ENCODE results near the gene STK38L. TPM values are rescaled to one million over a fixed set of nuclear protein-coding genes. Genes with fewer than 3 reads are reported as not detected.

Gene STK38L
- total RNA-seq, 1 donor from 2014 or later, result 22.2 TPM

DNA sequence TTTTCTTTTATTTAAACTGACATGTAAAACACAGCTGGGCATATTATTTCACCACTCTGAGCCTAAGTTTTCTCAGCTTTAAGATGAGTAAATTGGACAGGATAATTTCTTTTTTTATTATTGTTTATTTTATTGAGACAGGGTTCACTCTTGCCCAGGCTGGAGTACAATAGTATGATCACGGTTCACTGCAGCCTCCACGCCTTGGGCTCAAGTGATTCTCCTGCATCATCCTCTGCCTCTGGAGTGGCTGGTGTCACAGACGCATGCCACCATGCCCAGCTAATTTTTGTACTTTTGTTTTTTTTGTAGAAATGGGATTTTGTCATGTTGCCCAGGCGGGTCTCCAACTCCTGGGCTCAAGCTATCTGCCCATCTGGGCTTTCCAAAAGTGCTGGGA lies 101.3 kb downstream of the STK38L start:
- Histone ChIP-seq H3K36me3 (no peaks in the 10 kb centered on the region), H3K27ac (no peak overlapping the region), H3K4me3 (no peak overlapping the region), H3K4me1 (no peaks in the 10 kb centered on the region), H3K27me3 (ENCODE audit: low read depth) (no peaks in the 10 kb centered on the region), H3K9me3 (no peaks in the 10 kb centered on the region)
- ATAC-seq, result no peak
- intact Hi-C loops (cut with DNase I), result no loop called here
- no peak for DNase-seq
- TF ChIP-seq, protein P1, sequence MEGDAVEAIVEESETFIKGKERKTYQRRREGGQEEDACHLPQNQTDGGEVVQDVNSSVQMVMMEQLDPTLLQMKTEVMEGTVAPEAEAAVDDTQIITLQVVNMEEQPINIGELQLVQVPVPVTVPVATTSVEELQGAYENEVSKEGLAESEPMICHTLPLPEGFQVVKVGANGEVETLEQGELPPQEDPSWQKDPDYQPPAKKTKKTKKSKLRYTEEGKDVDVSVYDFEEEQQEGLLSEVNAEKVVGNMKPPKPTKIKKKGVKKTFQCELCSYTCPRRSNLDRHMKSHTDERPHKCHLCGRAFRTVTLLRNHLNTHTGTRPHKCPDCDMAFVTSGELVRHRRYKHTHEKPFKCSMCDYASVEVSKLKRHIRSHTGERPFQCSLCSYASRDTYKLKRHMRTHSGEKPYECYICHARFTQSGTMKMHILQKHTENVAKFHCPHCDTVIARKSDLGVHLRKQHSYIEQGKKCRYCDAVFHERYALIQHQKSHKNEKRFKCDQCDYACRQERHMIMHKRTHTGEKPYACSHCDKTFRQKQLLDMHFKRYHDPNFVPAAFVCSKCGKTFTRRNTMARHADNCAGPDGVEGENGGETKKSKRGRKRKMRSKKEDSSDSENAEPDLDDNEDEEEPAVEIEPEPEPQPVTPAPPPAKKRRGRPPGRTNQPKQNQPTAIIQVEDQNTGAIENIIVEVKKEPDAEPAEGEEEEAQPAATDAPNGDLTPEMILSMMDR (IDR thresholded peaks at IDR 0.05), result no peak

DNA sequence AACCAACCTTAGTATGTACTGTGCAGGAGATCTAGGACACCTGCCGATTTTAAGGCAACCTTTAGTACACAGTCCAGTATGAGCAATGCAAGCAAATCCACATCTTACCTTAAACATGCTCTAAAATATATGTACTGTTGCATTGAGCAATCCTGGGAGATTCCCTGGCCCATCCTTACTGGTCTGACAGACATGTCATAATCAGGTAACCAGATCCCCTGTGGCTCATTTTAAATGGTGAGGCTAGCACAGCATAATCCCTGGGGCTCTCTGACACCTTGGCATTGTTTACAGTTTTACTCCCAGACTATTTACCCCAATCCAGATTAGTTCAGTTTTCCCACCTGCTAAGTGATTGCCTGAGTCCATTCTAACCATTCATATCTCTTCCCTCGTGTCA lies 103.7 kb downstream of the STK38L start:
- no peak for ATAC-seq

DNA sequence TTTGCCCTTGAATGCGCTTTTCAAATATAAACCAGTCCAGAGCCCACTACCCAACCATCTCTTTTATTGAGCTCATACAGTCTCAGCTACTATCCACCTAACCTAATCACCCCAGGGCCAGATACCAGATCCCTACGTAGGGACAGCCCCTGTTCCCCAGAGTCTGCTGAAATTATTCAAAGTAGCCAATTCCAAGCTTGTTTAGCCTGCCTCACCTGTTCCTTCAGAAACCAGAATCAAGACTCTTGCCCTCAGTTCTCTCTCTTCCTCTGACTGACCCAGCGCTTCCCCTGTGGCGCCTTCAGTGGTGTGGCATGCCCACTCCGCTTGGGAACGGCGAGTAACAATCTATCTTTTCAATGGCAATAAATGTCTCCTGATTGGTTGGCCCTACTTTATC lies 107.4 kb downstream of the STK38L start:
- no peak for ATAC-seq
- intact Hi-C loops (cut with DNase I), result no loop called here
- Histone ChIP-seq H3K4me1 (no peaks in the 10 kb centered on the region), H3K9me3 (no peaks in the 10 kb centered on the region), H3K36me3 (no peaks in the 10 kb centered on the region), H3K27me3 (ENCODE audit: low read depth) (no peaks in the 10 kb centered on the region), H3K4me3 (no peak overlapping the region), H3K27ac (no peak overlapping the region)
- no peak for DNase-seq
- TF ChIP-seq, protein P1 (IDR thresholded peaks at IDR 0.05), result no peak

More for the DNA sequence above, 103.7 kb downstream of the STK38L start:
- H3K36me3 ChIP-seq, result no peaks in the 10 kb centered on the region
- H3K4me3 ChIP-seq, result no peak overlapping the region
- H3K4me1 ChIP-seq, result no peaks in the 10 kb centered on the region
- TF ChIP-seq, protein P1 (IDR thresholded peaks at IDR 0.05), result no peak
- H3K27ac ChIP-seq, result no peak overlapping the region
- intact Hi-C loops (cut with DNase I), result no loop called here
- H3K9me3 ChIP-seq, result no peaks in the 10 kb centered on the region
- no peak for DNase-seq
- no peaks in the 10 kb centered on the region for H3K27me3 ChIP-seq (ENCODE audit: low read depth)

DNA sequence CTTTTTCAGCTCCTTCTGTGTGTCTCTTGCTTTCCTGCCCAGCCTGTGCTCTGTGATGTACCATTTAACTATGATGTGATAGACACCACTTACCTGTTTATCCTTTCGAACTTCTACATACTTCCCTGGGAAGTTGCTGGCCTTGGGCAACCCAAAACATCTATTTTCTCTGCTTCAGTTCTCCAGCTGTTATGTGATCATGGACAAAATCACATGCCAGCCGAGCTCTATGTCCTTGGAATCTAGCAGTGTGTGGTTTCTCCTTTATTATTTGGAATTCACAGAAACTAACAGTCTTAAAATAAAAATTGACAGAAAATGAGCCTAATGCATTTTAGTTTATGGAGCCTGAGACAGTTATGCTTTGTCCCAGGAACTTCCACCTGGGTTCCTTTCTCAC lies 111.4 kb downstream of the STK38L start:
- TF ChIP-seq, protein P1 (IDR thresholded peaks at IDR 0.05), result no peak
- no peaks in the 10 kb centered on the region for H3K36me3 ChIP-seq
- H3K27ac ChIP-seq, result no peak overlapping the region
- H3K4me3 ChIP-seq, result no peak overlapping the region
- ATAC-seq, result no peak
- no peaks in the 10 kb centered on the region for H3K27me3 ChIP-seq (ENCODE audit: low read depth)
- intact Hi-C loops (cut with DNase I), result no loop called here
- H3K9me3 ChIP-seq, result no peaks in the 10 kb centered on the region
- no peak for DNase-seq
- H3K4me1 ChIP-seq, result no peaks in the 10 kb centered on the region

DNA sequence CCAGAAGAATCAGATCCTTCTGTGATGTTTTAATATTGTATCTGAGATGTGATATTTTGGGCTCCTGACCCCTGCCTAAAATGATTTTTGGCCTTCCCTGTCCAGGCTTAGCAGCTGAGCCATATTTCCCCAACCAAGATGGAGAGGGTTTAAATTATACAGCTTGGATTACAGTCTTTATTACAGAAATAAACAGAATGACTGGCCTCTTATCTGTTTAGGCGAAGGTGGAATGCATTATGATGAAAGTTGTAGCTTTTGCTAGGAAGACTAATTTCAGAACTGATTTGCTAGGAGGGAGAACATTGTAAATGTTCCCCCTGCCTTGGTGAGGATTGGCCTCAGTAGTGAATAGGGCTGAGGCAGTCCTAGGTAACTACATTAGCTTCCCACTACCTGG lies 111.9 kb downstream of the STK38L start:
- no peak for DNase-seq
- Histone ChIP-seq H3K9me3 (no peaks in the 10 kb centered on the region), H3K27ac (no peak overlapping the region), H3K4me1 (no peaks in the 10 kb centered on the region), H3K4me3 (no peak overlapping the region), H3K36me3 (no peaks in the 10 kb centered on the region), H3K27me3 (ENCODE audit: low read depth) (no peaks in the 10 kb centered on the region)
- no peak for ATAC-seq
- TF ChIP-seq, protein P1 (IDR thresholded peaks at IDR 0.05), result no peak
- intact Hi-C loops (cut with DNase I), result no loop called here
